Measurements from ENCODE around the gene RFTN1. TPM values are rescaled to one million over a fixed set of nuclear protein-coding genes. Genes with fewer than 3 reads are reported as not detected.

RFTN1 gene
- total RNA-seq, 1 experiment from 2014 or later, result 4.5 TPM

GRCh38 chr3:16372362-16373292, 140.9 kb downstream of the RFTN1 start:
- CTCF ChIA-PET, result interaction anchor here (0.5 kb wide), 1 partner anchor 179 kb away, joined by 3 read pairs; no protein-coding TSS in a partner anchor
- POLR2A ChIA-PET, result no interaction called here
- Mint-ChIP-seq H3K4me1 (ENCODE audit: insufficient read depth, unreplicated experiment) (peaks cover 12% of the 10 kb centered on the region), H3K27me3 (ENCODE audit: insufficient read depth, unreplicated experiment) (no peaks in the 10 kb centered on the region), H3K36me3 (ENCODE audit: insufficient read depth, unreplicated experiment) (peaks cover 6% of the 10 kb centered on the region), H3K9me3 (ENCODE audit: unreplicated experiment) (no peaks in the 10 kb centered on the region), H3K4me3 (ENCODE audit: unreplicated experiment) (no peak overlapping the region), H3K27ac (ENCODE audit: low read depth, unreplicated experiment) (no peak overlapping the region)
- no peak for DNase-seq (ENCODE audit: unreplicated experiment)
- intact Hi-C loops (cut with micrococcal nuclease), result no loop called here
- BruUV-seq (replicated peaks), result no TSS peak
- TF ChIP-seq, protein P1, sequence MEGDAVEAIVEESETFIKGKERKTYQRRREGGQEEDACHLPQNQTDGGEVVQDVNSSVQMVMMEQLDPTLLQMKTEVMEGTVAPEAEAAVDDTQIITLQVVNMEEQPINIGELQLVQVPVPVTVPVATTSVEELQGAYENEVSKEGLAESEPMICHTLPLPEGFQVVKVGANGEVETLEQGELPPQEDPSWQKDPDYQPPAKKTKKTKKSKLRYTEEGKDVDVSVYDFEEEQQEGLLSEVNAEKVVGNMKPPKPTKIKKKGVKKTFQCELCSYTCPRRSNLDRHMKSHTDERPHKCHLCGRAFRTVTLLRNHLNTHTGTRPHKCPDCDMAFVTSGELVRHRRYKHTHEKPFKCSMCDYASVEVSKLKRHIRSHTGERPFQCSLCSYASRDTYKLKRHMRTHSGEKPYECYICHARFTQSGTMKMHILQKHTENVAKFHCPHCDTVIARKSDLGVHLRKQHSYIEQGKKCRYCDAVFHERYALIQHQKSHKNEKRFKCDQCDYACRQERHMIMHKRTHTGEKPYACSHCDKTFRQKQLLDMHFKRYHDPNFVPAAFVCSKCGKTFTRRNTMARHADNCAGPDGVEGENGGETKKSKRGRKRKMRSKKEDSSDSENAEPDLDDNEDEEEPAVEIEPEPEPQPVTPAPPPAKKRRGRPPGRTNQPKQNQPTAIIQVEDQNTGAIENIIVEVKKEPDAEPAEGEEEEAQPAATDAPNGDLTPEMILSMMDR (IDR thresholded peaks at IDR 0.05; ENCODE audit: unreplicated experiment), result no peak

- peaks cover 6% of the 10 kb centered on the region for H3K36me3 Mint-ChIP-seq (ENCODE audit: insufficient read depth, unreplicated experiment)
- H3K9me3 Mint-ChIP-seq (ENCODE audit: unreplicated experiment), result no peaks in the 10 kb centered on the region
- ChIA-PET CTCF (interaction anchor here (0.5 to 2.0 kb wide), 2 partner anchors 24 to 75 kb away, joined by 3 to 7 read pairs; no protein-coding TSS in a partner anchor), POLR2A (interaction anchor here (0.7 kb wide), 1 partner anchor 106 kb away, joined by 3 read pairs; the partner anchor contains the start of gene OXNAD1)
- H3K4me3 Mint-ChIP-seq (ENCODE audit: unreplicated experiment), result no peak overlapping the region
- no TSS peak for BruUV-seq (replicated peaks)
- no peak for DNase-seq (ENCODE audit: unreplicated experiment)
- no peaks in the 10 kb centered on the region for H3K27me3 Mint-ChIP-seq (ENCODE audit: insufficient read depth, unreplicated experiment)
- intact Hi-C loops (cut with micrococcal nuclease), result loop anchor here (1.0 kb wide), 1 partner anchor 28 kb away; no protein-coding TSS in a partner anchor
- peaks cover 12% of the 10 kb centered on the region for H3K4me1 Mint-ChIP-seq (ENCODE audit: insufficient read depth, unreplicated experiment)
- no peak overlapping the region for H3K27ac Mint-ChIP-seq (ENCODE audit: low read depth, unreplicated experiment)
- TF ChIP-seq, protein P1 (IDR thresholded peaks at IDR 0.05; ENCODE audit: unreplicated experiment), result no peak
Observed at GRCh38 chr3:16370872-16371740, 142.4 kb downstream of the RFTN1 start.

DNA sequence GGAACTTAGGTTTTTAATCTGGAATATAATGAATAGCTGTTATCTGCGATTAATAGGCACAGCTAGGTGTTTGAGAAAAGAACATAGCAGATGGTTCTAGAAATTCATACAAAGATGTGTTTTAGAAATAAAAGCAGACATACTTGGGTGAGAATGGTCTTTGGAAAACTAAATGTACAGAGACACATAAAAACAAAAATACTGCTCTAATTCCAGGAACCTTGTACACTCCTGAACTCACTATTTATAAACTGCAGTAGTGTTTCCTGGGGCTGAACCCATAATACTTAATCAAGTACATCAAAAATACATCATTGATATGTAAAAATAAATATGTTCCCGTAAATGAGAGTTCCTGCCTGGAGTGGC, 143.0 kb downstream of the RFTN1 start:
- intact Hi-C loops (cut with micrococcal nuclease), result loop anchor here (1.0 kb wide), 1 partner anchor 29 kb away; no protein-coding TSS in a partner anchor
- TF ChIP-seq, protein P1 (IDR thresholded peaks at IDR 0.05; ENCODE audit: unreplicated experiment), result no peak
- no TSS peak for BruUV-seq (replicated peaks)
- Mint-ChIP-seq H3K9me3 (ENCODE audit: unreplicated experiment) (no peaks in the 10 kb centered on the region), H3K27me3 (ENCODE audit: insufficient read depth, unreplicated experiment) (no peaks in the 10 kb centered on the region), H3K36me3 (ENCODE audit: insufficient read depth, unreplicated experiment) (peaks cover 6% of the 10 kb centered on the region), H3K4me3 (ENCODE audit: unreplicated experiment) (no peak overlapping the region), H3K4me1 (ENCODE audit: insufficient read depth, unreplicated experiment) (peaks cover 12% of the 10 kb centered on the region), H3K27ac (ENCODE audit: low read depth, unreplicated experiment) (no peak overlapping the region)
- DNase-seq (ENCODE audit: unreplicated experiment), result no peak
- ChIA-PET POLR2A (interaction anchor here (0.7 kb wide), 1 partner anchor 105 kb away, joined by 3 read pairs; the partner anchor contains the start of gene OXNAD1), CTCF (interaction anchor here (0.5 to 2.0 kb wide), 2 partner anchors 24 to 74 kb away, joined by 3 to 7 read pairs; no protein-coding TSS in a partner anchor)
